ENCODE results near the gene HSD17B8.
A peak's percentile ranks its signal among the peaks of the same experiment; 100 is the strongest.

Gene HSD17B8

DNA sequence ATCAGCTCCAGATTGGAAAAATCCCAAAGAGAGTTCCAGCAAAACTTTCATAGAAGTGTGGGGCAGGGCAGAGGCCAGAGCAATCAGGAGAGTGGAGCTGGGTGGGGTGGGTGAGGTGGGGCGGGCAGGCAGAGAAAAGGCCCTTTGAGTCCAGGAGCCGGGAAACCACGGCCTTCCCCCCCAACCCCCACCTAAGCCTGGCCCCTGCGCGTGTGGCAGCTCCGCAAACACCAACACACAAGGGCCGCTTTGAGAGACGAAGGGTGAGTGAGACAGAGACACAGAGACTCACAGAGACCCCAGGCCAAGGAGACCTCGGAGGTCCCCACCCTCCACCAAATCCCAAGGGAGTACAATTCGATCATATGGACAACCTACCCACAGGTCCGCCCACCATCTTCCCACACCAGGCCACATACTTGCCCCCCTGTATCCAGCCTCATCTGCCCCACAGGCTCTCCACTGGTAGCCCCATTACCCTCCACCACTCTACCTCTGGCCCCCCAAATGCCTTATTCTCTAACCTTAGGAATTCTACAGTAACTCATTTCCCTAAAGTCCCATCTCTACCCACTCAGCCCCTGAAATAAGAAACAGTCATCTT is 13.8 kb upstream of the HSD17B8 start:
- no peak for DNase-seq (ENCODE audit: insufficient read length, low spot score)
- FAIRE-seq: no peak

DNA sequence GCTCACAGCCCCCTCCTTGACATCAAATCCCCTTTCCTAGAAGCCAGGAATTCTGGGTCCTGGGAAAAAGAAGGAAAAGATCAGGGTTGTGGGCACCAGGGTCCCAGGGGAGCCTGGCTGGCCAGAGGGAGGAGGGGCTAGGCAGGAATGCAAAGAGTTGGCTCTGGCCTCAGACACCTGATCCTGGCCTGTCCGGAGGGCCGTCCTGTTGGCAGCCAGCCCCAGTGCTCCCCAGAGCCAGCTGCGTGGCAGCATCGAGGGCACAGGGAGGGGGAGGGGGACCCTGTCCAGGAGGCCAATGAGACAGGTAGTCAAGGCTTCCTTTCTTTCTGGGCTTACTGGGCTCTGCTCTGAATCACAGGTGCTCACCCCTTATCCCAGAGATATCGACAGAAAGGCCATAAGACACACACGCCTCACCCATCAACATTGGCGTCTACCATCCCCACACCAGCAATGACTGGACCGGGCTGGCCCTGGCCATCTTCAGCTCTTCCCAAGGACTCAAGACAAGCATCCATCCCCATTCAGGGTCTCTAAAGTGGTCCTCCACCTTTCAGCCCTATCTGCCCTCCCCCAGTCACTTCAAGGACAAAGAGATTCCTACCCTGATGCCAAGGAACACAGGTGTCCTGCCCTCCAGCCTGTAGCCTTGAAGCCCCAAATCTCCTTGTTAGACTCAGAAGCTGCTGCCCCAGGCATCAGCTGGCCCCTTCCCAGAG is 12.9 kb upstream of the HSD17B8 start:
- FAIRE-seq (no peak), DNase-seq (ENCODE audit: insufficient read length, low spot score) (no peak)

DNA sequence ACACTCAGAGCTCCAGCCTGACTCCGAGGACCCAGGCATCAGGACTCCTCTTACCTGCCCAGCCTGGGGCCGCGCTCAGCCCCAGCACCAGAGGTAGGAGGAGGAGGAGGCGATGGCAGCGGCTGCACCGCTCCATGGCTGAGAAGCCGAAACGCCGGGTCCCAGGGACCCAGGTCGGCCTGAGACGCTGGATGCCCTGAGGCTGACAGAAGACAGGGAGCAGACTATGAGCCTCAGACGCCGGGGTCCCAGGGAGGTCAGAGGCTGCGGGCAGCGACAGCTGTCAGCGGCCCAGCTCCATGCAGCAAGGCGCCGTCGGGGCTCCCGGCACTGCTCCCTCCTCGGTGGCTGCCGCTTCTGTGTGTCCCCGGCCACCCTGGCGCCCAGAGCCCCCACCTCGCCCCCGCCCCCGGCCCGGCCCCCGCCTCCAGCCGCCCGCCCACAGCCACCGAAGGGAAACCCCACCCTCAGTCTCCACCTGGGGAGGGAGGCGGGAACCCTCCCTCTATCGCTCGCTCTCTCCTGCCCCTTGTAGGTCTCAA is 12.3 kb upstream of the HSD17B8 start, which contains the start of gene COL11A2:
Gene COL11A2, minus strand, starts transcription at position 363 of the 542 bp plus-strand sequence. Its CDS starts 227 bp downstream, at position 136.
- FAIRE-seq (no peak), DNase-seq (ENCODE audit: insufficient read length, low spot score) (no peak)

DNA sequence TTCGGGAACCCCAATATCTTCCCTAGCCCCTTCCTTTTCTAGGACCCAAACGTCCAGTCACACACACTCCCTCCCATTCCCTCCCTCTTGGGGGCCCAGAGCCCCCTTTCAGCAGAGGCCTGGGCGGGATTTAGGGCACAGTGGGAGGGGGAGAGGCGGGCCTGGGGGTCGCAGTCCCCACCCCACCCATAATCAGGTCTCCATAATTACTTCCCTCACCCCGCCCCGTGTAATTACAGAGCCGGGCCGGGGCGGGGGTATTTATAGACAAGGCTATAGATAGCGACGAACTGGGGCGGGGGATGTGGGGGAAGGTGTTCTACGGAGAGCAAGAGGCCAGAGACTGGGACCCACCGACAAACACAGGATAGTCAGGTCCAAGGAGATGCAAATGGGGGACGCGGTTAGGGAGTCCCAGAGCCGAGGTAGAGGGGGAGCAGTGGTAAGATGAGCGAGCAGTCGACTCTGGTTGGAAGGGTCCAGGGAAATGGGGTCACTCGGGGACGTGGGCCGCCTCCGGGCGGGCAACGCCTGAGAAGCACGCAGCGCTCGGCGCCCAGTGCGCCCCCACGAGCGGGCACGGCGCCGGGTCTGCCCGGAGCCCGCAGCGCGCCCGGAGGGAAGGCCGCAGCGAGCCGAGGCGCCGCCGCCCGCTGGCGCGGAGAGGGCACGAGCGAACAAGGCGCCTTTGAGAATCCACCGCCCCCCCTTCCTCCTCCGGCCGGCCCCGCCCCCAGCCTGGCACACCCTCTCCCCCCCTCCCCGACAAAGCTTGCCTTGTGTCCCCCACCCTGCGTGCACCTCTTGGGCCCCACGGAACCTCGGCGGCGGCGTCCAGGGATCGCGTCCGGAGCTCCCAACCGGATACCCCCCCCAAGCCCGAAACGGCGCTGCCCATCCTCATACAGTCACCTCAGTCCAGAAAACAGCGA is 11.5 kb upstream of the HSD17B8 start:
- FAIRE-seq: no peak
- no peak for DNase-seq (ENCODE audit: insufficient read length, low spot score)

DNA sequence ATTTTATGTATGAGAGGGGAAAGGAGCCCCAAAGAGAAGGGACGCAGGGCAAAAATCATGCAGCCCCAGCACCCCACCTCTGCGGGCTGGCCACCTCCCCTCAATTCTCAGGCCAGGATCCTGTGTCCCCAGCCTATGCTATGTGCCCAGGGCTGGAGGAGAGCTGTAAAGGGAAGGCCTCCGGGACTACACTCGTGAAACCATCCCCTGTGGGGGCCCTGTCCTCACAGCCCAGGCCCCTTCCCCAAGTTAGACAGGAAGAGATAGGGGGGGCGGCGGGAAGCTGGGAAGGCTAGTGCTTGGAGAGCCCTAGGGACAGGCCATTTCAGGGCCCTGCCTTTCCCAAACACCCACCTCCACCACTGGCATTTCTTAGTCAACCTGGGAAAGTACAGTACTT is 10.8 kb upstream of the HSD17B8 start:
- FAIRE-seq (no peak), DNase-seq (ENCODE audit: insufficient read length, low spot score) (no peak)

DNA sequence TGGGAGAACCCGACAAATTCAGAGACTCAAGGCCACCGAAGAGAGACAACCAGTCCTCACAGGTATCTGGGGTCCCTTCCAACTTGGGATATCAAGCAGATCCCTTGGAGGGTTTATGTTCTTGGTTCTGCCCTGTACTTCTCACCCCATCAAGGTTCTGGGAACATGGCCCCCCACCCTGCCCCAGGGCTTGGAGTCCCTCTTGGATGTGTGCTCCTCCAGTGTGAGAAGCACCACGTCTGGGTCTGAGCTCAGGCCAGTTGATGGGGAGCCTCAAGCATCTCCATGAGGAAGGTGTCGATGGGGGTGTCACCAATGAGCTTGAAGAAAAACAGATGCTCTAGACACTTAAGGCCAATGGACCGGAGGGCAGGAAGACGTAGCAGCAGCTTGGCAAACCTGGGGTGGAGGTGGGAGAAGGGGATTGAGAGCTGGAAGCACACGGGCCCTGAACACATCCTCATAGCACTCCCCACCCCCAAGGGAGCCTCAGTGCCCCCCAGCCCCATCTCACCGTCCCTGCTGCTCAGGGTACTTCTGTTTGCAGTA is 9.9 kb upstream of the HSD17B8 start:
- no peak for DNase-seq (ENCODE audit: insufficient read length, low spot score)

DNA sequence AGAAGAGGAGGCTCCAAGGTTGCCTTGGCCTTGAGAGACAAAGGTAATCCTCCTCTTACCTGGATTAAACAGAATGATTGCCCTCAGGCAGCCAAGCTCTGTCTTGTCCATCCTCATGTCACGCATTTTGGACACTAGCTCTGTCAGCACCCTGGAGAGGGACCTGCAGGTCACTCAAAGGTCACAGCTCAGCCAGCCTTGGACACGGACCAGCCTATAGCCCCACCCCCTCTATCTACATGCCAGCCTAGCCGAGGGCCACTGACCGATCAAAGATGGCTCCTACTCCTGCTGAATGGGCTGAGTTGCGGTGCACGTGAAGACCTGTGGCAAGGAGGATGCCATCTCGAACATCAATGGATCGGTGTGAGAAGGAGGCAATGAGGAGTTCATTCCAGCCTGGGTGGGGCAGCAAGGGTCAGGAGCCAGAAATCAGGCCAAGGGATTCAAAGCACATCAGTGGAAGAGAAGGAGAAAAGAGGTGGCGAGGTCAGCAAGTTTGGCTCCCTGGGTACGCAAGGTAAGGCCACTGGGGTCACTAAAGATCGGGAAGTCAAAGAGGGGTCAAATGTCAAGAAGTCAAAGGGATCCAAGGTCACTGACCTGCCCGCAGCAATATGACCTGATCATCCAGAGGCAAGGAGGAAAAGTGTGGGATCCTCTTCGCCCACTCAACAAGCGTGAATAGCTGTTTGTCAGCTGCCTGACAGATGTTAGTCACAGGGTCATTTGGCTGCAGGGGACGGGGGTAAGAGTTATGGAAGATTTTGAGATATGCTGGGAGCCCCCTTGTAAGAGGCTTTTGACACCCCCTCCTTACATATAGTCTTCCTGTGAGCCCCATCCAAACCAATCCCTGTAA is 8.9 kb upstream of the HSD17B8 start:
- no peak for FAIRE-seq
- no peak for DNase-seq (ENCODE audit: insufficient read length, low spot score)

More for the DNA sequence above, 9.9 kb upstream of the HSD17B8 start:
- FAIRE-seq: no peak

DNA sequence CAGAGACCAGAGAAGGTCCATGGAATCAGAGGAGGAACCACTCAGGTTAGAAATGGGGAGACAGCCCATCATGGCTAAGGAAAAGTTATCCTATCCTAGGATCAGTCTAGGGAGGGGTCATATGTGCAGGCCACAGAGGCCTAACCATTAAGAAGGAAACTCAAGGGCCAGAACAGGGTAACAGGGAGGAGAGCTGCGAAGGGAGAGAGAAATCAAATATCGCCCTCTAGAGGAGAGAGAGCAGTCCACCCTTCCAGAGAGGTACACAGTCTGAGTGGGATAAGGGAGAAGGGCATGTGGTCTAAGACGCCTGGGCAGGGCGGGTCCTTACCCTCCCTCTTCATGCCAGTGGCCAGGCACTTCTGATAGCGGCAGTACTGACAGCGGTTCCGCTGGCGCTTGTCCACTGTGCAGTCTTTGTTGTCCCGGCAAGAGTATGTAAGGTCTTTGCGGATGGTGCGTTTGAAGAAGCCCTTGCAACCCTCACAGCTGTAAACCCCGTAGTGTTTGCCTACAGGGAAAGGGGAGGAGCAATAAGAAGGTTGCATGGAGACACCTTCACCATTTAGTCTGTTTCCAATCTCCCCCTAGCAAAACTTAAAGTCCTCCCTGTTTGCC is 6.9 kb upstream of the HSD17B8 start:
- peak; percentile 81 for DNase-seq (ENCODE audit: insufficient read length, low spot score)
- FAIRE-seq: peak; percentile 59

DNA sequence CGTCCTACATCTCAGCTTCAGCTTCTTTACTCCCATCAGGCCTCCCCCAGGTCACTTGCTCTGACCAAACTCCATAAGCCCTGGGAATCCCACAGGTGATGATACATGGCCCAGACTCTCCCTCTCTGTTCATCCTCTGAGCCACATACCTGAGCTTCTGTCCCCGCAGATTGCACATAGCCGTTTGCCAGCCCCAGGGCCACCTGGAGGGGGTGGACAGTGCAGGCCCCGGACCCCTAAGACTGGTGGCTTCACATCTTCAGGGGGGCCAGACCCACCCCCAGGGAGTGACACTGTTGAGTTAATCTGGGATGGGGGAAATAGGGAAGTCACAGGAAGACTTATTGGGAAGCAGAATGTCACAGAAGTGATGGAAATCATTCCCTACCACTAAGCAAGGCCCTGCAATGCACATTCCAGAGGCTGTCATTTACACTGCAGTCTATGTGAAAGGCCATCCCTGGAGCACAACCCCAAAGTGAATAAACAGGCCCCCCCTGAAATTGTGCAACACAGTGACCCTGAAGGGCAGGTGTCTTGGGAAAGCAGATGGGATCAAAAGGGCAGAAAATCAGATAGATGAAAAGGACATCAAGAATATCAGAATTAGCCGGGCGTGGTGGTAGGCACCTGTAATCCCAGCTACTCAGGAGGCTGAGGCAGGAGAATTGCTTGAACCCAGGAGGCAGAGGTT is 6.1 kb upstream of the HSD17B8 start:
- FAIRE-seq (no peak), DNase-seq (ENCODE audit: insufficient read length, low spot score) (no peak)

DNA sequence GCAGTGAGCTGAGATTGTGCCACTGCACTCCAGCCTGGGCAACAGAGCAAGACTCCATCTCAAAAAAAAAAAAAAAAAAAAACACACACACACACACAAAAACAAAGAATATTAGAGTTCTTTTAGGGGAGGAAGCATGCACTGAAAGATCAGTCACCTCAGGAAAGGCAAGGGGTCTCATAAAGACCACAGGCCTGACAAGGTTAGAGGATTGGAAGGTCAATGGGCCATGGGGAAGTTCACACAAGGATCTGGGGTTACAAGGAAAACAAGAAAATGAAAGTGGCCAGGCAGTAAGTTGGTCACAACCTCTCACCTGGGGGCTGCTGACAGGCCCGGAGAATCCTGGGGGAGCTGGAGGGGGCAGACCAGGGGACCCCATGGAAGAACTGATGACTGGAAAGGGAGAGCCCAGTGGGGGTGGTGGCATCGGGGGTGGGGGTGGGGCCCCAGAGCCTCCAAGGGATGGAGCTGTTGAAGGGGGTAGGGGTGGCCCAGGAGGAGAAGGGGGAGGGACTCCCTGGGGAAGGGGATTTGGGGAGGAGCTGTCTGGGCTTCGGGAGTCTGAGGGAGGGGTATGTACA is 5.5 kb upstream of the HSD17B8 start:
- DNase-seq (ENCODE audit: insufficient read length, low spot score): no peak
- FAIRE-seq: no peak

DNA sequence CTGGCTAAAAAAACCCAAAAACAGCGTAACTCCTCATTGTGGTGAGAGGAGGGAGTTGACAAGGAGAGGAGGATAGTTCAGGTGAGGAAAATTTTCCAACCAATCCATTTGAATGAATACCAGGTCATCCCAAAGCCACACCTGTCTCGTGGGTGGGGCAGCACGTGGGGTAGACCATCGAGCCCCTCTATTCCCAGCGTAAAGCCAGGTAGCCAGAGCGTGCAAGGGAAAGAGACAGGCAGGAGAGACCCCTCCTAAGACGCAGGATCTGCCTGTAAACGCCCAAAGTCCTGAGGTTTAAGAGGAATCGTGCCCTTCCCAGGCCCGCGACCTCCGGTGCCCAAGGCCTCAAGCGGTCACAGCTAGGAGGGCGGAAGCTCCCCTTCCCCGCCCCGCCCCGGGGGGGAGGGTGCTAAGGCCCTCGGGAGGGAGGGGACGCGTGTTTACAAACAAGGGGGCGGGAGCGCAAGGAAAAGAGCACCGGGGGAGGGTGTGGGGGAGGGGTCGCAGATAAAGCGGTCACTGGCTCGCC is 4.7 kb upstream of the HSD17B8 start:
- FAIRE-seq: peak; percentile 65
- peak; percentile 68 for DNase-seq (ENCODE audit: insufficient read length, low spot score)

DNA sequence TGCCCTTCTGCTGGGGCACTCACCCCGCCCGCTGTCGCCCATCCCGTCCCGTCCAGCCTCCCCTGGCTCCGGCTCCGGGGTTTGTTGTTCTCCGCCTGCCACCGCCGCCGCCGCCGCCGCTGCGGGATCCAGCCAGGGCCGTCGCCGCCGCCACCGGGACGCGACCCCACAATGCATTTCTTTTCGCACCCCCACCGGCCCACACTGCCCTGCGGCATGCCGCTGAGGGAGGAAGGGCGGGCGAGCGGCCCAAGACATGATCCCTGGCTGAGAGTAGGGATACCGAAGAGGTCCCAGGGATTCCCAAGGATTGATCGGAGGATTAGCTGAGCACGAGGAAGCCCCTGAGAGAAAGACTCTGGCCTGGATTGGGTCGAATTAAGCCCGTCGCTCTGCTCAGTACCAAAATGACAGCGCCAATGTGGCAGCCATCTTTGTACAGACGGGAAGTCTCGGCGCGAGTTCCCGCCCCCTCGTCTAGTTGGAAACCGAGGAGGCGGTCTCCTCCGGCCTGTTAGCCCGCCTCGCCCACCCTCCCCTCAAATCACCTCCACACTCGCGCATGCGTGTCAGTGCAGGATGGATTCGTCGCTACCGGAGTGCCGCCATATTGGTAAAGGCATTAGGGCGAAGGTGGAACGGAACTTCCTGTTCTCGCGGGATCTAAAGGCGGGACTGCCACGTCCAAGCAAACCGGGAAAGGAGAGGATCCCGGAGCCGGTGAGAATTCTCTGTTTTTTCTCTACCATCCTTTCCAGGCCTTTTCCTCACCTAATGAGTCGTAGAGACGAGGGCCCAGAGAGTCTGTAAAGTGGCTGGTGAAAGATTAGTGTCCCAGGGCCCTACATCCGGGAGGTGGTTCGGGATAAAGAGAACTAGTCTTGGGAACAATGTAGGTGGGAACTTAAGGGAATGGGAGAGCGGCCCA is 4.0 kb upstream of the HSD17B8 start, which contains the start of the genes RXRB and SLC39A7:
Gene RXRB, minus strand, starts transcription at position 447 of the 928 bp plus-strand sequence. Its CDS starts 189 bp downstream, at position 258.
Gene SLC39A7, plus strand, starts transcription at position 649 of the 928 bp plus-strand sequence. CDS start 379 bp downstream, outside the sequence.
- DNase-seq (ENCODE audit: insufficient read length, low spot score): peak; percentile 86
- peak; percentile 96 for FAIRE-seq

DNA sequence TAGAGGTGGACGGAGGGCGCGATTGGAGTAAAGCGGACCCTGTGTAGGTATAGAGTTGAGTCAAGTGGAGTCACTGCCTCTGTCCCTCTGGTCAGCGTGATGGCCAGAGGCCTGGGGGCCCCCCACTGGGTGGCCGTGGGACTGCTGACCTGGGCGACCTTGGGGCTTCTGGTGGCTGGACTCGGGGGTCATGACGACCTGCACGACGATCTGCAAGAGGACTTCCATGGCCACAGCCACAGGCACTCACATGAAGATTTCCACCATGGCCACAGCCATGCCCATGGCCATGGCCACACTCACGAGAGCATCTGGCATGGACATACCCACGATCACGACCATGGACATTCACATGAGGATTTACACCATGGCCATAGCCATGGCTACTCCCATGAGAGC is 3.3 kb upstream of the HSD17B8 start:
- DNase-seq (ENCODE audit: insufficient read length, low spot score) (no peak), FAIRE-seq (no peak)

DNA sequence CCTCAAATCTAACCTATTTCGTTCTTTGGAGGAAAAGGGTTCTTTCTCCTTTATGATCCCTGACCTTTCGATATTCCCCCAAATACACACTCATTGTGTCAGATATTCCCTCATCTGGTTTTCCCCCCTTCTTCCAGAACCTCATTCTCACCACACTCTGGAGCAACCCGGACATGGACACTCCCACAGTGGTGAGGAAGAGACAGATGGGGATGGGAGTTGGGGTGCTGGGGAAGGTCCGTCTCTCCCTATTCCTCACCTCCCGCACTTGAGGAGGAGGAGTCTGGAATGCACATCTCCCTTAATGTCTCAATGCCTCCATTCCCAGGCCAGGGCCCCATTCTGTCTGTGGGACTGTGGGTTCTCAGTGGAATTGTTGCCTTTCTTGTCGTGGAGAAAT is 2.5 kb upstream of the HSD17B8 start:
- DNase-seq (ENCODE audit: insufficient read length, low spot score): no peak
- no peak for FAIRE-seq

DNA sequence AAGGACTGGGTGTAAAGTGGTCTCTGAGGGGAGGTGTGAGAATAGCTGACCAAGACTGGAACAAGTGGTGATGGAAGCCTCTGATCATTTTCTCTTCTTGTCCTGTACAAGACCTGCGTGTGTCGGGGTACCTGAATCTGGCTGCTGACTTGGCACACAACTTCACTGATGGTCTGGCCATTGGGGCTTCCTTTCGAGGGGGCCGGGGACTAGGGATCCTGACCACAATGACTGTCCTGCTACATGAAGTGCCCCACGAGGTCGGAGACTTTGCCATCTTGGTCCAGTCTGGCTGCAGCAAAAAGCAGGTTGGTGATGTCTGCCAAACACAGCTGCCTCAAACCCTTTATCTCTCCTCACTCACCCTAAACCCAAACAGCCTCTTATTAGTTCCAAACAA is 1.7 kb upstream of the HSD17B8 start:
- no peak for FAIRE-seq
- no peak for DNase-seq (ENCODE audit: insufficient read length, low spot score)

DNA sequence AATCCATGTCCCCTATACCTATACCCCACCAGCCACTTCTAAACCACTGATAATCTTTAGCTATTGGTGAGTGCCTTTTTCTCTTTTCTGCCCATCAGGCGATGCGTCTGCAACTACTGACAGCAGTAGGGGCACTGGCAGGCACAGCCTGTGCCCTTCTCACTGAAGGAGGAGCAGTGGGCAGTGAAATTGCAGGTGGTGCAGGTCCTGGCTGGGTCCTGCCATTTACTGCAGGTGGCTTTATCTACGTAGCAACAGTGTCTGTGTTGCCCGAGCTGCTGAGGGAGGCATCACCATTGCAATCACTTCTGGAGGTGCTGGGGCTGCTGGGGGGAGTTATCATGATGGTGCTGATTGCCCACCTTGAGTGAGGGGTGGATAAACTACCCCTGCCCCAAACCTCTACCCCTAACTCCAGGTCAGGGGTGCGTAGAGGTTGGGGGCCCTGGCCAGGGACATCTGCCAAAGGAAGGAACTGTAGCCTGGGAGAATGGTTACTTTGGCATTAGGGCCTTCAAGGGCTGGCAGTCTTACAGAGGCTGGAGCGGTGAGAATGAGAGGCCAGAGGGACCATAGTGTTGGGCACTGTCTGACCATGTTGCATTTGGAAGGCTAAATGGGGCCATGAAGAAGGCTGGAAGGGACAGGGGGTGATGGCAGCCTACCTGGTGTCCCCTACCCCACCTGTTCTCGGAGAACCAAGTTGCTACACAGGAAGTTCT is 851 bp upstream of the HSD17B8 start:
- FAIRE-seq: no peak

DNA sequence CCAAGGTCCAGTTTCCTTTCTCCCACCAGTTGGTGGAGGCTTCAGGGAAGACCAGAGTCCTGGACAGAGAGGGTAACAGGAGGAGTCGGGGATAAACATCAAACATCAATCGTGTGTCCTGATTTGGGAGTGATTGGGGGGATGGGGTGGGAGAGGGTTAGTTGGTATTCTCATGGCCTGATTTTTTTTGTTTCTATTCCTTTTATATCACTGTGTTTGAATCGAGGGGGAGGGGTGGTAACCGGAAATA is 365 bp upstream of the HSD17B8 start:
- no peak for FAIRE-seq
- no peak for DNase-seq (ENCODE audit: insufficient read length, low spot score)

More for the DNA sequence above, 851 bp upstream of the HSD17B8 start:
- DNase-seq (ENCODE audit: insufficient read length, low spot score): no peak

All from GM19239 (cell line).